ENCODE results near the gene MGMT.

Gene MGMT

DNA sequence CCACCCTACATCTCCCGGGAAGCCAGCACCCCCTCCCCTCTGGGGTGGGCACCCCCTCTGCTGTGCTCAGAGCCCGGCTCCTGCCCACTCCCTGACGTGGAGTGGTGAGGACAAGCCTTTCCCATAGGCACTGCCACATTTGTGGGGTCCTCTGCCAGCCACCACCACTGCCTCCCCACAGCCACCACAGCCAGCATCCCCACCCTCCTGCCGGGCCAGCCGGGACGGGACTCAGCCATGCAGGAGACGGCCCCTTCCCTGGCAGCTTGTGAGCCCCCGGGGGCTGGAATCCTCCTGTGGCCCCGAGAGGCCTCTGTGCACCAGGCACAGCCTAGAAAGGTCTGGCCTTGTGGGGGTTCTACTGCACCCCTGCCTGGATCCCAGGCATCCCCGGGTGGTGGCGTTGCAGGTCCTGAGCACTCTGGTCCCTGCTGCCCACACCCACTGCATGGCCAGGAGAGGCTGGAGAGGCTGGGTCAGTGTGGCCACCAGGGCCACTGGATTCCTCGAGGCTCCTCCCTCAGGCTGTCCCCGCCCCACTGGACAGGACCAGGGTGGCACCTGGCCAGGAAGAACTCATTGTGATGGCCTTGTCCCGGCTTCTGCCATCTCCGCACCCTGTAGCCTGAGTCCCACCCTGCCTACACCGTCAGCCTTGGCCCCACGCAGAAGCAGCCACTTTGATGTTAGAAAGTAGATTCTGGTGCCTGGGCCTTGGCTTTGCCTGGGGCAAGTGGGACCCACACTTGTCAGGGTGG is 349.0 kb downstream of the MGMT start:
- no peak for DNase-seq

DNA sequence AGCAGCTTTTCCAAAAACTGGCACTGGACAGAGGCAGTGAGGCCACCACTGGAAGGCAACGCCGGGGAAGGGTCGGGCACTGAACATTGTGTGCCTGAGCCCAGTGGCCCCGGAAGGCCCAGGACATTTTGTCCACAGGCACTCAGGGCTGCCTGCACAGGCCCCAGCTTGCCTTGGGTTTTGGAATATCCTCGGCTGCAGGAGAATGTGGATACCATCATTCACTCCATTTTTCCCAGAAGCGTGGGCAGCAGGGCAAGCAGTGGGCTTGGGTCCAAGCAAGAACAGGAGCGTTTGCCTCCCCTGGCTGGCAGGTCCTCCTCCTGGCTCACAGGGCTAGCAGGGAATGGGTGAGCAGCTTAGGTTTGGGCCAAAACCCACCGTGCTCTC is 349.6 kb downstream of the MGMT start:
- DNase-seq, result no peak
